Astrocyte of the spinal cord (primary cell): ENCODE results near the gene BEX3.
"Not testable (repeated sequence)": the region's sequence is repeated elsewhere in the genome, so short reads cannot be mapped to it uniquely, and the experiment has no call there.

ENCODE experiments used
- DNase-seq: peaks from one replicate; pipeline ENCODE4 v3.0.0; 2011; ENCODE audit warnings: low read depth, low spot score
- H3K4me3 ChIP-seq: 2 replicates; pipeline ENCODE4 v1.5.1; 2011; ENCODE audit warnings: low read depth, mild to moderate bottlenecking, low read length, moderate library complexity
- in situ Hi-C: cut with HindIII; loops from 2 replicates; pipeline ENCODE4 v1.10.0; 2017; ENCODE audit warnings: low sequenced_read_pairs
- TF ChIP-seq, protein P1 (sequence below): IDR thresholded peaks from 2 replicates; pipeline ENCODE4 v1.5.1; 2012; ENCODE audit warnings: low read depth, mild to moderate bottlenecking, low read length, inconsistent platforms

BEX3 gene

DNA sequence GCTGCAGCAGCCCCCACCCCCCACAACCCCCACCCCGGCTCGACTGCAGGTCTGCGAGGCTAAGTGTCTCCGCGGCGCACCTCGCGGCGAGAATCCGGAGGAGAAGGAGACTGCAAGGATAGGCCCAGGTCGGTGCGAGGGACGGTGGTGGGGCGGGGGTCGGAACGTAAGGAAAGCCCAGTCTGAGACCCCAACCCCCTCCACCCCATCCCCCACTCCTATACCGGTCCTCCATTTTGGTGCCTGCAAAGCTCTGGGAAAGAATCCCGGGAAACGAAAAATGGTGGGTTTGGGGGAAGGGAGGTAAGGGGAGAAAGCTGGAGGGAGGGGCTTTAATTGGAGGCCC is 614 bp downstream of the BEX3 start:
- TF ChIP-seq, protein P1, sequence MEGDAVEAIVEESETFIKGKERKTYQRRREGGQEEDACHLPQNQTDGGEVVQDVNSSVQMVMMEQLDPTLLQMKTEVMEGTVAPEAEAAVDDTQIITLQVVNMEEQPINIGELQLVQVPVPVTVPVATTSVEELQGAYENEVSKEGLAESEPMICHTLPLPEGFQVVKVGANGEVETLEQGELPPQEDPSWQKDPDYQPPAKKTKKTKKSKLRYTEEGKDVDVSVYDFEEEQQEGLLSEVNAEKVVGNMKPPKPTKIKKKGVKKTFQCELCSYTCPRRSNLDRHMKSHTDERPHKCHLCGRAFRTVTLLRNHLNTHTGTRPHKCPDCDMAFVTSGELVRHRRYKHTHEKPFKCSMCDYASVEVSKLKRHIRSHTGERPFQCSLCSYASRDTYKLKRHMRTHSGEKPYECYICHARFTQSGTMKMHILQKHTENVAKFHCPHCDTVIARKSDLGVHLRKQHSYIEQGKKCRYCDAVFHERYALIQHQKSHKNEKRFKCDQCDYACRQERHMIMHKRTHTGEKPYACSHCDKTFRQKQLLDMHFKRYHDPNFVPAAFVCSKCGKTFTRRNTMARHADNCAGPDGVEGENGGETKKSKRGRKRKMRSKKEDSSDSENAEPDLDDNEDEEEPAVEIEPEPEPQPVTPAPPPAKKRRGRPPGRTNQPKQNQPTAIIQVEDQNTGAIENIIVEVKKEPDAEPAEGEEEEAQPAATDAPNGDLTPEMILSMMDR = no peak
- DNase-seq = no peak
- H3K4me3 ChIP-seq = peak overlapping the region; percentile 73
- in situ Hi-C loops = no loop called here

DNA sequence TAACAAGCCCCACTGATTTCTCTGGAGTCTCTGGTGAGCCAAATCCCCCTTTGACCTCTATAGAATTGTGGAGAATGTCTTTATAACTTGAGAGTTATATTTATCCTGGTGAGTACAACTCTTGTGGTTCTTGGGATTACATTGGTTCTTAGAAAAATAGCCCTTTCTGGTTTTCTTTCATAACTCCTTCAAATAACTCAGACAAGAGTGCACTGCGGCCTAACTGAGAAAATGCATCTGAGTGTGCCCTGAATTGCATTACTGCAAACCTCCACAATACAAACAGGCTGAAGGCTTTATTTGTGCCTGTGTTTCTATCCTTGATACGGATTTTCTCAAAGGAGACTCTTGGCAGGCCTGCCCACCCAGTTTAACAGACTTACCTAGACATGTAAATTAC is 2.7 kb downstream of the BEX3 start:
- H3K4me3 ChIP-seq = no peak overlapping the region
- TF ChIP-seq, protein P1 = no peak
- in situ Hi-C loops = no loop called here
- no peak for DNase-seq

DNA sequence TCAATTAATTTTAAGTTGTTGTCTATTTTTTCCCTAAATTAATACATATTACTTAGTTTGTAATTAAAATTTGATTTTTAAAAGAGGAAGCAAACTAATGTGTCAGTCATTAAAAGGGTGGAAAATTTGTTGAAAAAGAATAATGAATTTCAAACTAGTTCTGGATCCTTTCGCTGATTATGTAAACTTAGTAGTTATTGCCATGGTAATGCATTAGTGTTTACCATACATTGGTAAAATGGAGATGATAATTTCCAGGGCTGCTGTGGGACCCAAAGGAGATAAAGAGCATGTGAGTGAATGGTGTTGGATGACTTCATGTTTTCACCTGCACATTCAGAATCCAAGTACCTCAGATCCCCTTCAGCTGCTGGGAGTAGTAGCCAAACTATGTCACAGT is 6.5 kb downstream of the BEX3 start:
- no peak overlapping the region for H3K4me3 ChIP-seq
- TF ChIP-seq, protein P1 = no peak
- in situ Hi-C loops = no loop called here
- DNase-seq = no peak

DNA sequence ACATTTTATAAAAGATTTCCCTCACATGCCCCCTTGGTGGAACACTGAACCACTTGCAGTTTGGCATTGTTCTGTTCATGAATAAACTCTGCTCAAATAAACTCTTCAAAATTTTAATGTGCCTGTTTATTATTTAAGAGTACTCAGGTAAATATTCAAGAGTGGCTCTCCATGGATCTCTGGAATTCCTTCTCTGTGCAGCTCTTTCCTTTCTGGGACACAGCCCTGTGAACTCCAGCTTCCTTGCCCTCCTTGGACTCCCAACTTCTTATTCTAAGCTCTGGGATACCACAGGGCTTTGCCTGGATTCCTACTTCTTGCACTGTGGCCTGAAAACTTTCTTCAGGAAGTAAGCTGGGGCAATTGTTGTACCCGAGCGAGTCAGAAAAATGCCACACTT is 8.3 kb downstream of the BEX3 start:
- TF ChIP-seq, protein P1 = no peak

DNA sequence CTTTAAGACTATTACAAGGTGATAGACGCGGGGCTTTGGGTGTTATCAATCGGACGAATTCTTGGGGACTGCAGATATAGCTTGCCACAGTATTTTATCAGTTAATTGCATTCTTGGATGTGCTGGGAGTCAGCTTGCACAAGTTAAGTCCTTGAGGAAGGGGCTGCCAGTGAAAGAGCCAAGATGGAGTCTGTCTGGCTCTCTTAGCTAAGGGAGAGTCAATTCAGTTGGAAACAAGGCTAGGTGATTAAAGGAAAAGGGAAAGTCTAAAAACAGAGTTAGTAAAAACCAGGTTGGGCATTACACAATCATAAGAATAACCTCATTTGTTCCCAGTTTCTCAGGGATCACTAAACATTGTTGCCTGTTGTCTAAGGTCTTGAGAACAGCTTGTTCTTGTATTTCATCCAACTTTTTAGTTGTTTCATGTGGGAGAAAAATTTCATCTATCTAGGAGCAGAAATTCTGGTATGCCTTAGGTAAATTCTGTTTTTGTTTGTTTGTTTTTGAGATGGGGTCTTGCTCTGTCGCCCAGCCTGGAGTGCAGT is 9.0 kb downstream of the BEX3 start:
- DNase-seq, in situ Hi-C loops, H3K4me3 ChIP-seq: not testable (repeated sequence)

More for the DNA sequence above, 8.3 kb downstream of the BEX3 start:
- no peak for DNase-seq
- no peak overlapping the region for H3K4me3 ChIP-seq
- in situ Hi-C loops = no loop called here

DNA sequence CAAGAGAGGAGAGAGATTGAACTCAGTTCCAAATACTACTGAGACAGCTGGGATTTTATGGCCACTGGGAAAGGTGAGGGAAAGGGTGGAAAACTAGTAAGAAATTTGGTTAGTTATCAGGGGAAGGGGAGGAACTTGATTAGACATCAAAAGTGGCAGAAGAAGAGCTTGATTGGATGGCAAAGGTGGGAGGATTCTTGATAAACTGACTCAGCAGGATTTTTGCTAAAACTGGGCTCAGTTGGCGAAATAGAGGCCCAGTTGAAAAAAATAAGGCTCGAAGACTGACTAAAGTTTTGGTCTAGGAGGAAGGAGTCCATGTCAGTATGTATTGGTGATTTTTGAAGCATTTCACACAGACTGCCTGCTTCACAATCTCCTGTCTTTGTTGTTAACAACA is 10.0 kb downstream of the BEX3 start:
- H3K4me3 ChIP-seq = no peak overlapping the region
- TF ChIP-seq, protein P1 = no peak
- in situ Hi-C loops = no loop called here
- DNase-seq = no peak

DNA sequence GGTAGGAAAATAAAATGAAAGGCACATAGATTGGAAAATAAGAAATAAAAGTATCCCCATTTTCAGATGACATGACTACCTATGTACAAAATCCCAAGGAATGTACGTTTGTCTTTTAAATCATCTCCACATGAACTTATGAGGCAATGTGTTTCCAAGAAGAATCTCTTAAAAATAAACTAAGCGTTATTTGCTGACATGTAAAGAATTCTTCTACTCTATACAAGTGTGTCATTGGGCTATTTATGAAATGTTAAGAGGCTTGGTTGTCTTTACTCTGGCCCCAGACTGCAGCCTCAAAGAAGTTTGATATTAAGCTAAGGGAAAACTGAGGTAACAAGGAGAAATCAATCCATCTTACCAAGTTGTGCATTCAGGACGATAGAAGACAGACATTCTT is 17.1 kb downstream of the BEX3 start:
- H3K4me3 ChIP-seq = no peak overlapping the region
- in situ Hi-C loops = no loop called here
- DNase-seq = no peak
- TF ChIP-seq, protein P1 = no peak
